ENCODE results near the gene PSD4.

DNA sequence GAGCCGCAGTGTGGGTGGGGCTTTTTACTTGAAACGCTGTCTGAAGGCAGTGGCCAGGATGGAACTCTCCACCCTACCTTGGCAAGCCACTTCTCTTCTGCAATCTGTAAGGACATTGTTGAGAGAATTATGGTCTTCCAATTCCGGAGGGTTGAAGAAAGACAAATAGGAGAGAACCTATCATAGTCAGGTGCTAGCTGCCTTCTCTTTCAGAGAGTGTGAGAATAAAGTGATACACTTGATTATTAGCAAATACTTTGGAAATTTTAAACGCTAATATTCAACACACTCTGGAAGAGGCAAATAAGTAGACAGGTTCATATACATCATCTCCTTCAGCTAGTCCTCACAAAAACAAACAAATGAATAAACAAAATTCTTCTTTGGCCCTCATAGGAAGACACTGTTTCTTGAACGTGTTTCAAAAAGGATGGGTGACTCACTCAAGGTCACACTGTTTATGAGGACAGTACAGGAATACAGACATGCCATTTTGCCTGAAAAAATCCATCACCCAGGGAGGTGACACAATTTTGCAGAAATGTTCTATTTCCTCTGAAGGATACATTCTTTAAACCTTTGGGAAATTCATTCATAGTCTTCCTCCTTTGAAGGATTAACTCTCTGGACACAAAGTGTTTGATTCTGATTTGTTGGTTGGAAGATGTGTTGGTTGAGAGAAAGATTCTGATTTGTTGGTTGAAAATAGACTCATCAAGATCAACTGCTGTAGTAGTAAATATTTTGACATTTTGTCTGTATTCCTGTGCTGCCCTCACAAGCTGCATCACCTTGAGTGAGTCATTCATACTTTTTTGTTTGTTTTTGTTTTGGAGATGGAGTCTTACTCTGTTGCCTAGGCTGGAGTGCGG, 48.6 kb upstream of the PSD4 start:
- TF ChIP-seq, protein P1, sequence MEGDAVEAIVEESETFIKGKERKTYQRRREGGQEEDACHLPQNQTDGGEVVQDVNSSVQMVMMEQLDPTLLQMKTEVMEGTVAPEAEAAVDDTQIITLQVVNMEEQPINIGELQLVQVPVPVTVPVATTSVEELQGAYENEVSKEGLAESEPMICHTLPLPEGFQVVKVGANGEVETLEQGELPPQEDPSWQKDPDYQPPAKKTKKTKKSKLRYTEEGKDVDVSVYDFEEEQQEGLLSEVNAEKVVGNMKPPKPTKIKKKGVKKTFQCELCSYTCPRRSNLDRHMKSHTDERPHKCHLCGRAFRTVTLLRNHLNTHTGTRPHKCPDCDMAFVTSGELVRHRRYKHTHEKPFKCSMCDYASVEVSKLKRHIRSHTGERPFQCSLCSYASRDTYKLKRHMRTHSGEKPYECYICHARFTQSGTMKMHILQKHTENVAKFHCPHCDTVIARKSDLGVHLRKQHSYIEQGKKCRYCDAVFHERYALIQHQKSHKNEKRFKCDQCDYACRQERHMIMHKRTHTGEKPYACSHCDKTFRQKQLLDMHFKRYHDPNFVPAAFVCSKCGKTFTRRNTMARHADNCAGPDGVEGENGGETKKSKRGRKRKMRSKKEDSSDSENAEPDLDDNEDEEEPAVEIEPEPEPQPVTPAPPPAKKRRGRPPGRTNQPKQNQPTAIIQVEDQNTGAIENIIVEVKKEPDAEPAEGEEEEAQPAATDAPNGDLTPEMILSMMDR (IDR thresholded peaks at IDR 0.05) = no peak
- no peak for TF ChIP-seq POLR2A (IDR thresholded peaks at IDR 0.05)

Data from adrenal gland (tissue), 5 donors.